Activated CD4-positive, alpha-beta T cell treated with anti-CD3 and anti-CD28 coated beads, Interleukin-2, amount 50 U/mL, for 16 hours (primary cell): ENCODE data around the gene MYO1H.
"Not testable (repeated sequence)": the region's sequence is repeated elsewhere in the genome, so short reads cannot be mapped to it uniquely, and the experiment has no call there.

ENCODE experiments used
- DNase-seq: peaks from one replicate; pipeline ENCODE4 v3.0.0-alpha.2; 2020

The MYO1H gene

GRCh38 chr12:109352184-109352583 is 4.5 kb downstream of the MYO1H start:
- no peak for DNase-seq

- DNase-seq = no peak
These were observed 8.9 kb downstream of the MYO1H start for GRCh38 chr12:109356577-109356976.

- DNase-seq = no peak
These were observed 9.3 kb downstream of the MYO1H start for GRCh38 chr12:109357032-109357431.

- peak; percentile 90 for DNase-seq
These were observed 10.6 kb downstream of the MYO1H start for GRCh38 chr12:109358154-109358869.

DNA sequence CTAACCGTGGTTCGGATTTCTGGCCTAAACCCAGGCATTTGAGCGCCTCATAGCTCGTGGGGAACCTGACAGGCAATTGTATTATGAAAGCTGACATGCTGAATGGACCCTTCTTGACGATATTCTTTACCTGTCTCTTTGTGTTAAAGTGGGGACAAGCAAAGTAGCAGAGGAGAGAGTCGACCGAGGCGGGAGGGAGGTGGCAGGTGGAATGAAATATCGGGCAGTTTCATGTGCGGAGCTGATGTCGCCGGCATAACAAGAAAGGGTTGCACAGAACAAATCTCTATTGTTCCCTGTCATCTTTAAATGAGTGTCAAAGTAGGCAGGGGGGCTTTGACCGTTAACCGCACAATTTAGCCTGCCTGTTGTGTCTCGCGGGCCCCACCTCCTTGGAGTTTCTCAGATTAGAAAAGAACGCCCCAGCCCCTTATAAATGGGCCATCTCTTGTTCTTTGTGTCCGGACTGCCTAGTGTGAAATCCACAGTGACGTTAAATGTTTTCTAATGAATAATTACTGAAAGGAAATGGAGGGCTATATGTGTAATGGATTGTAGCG is 11.5 kb downstream of the MYO1H start:
- DNase-seq = no peak

- no peak for DNase-seq
These were observed 22.1 kb downstream of the MYO1H start for GRCh38 chr12:109369831-109370230.

DNA sequence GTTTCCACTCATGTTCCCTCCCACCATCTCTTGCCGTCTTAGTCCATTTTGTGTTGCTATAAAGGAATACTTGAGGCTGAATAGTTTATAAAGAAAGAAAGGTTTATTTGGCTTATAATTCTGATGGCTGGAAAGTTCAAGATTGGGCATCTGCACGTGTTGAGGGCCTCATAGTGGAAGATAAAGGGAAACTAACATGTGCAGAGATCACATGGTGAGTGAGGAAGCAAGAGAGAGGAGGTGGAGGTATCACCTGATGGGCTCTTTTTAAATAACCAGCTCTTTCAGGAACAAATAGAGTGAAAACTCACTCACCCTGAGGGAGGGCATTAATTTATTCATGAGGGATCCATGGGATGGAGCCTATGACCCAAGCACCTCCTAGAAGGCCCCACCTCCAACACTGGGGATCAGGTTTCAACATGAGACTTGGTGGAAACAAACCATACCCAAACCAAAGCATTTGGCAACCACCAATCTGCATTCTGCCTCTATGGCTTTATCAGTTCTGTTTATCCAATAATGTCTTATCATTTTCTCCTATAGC is 29.5 kb downstream of the MYO1H start:
- no peak for DNase-seq

- no peak for DNase-seq
These were observed 30.9 kb downstream of the MYO1H start for GRCh38 chr12:109378569-109378968.

GRCh38 chr12:109382031-109382430 is 34.3 kb downstream of the MYO1H start:
- no peak for DNase-seq

- no peak for DNase-seq
These were observed 35.5 kb downstream of the MYO1H start for GRCh38 chr12:109383240-109383639.

DNA sequence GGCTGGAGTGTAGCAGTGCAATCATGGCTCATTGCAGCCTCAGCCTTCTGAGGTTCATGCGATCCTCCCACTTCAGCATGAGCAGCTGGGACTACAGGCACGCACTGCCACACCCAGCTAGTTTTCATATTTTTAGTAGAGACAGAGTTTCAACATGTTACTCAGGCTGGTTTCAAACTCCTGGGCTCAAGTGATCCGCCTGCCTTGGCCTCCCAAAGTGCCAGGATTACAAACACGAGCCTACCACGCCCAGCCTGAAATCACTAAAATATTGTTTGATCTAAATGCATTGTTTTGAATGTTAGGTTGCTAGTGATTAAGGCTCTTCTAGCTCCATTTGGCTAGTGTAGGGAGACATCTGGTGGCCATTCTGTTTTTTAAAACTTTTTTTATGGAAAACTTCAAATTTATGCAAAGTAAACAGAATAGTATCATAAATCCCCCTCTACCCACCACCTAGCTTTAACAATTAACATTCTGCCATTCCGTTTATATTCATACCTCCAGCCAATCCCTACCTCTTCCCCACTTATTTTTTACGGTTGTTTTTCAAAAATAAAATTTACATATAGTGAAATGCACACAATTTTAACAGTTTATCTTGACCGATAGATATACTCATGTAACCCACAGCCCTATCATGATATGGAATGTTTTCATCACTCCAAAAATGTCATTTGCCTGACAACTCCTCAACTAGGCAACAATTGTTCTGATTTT is 37.8 kb downstream of the MYO1H start:
- DNase-seq = peak; percentile 49

DNA sequence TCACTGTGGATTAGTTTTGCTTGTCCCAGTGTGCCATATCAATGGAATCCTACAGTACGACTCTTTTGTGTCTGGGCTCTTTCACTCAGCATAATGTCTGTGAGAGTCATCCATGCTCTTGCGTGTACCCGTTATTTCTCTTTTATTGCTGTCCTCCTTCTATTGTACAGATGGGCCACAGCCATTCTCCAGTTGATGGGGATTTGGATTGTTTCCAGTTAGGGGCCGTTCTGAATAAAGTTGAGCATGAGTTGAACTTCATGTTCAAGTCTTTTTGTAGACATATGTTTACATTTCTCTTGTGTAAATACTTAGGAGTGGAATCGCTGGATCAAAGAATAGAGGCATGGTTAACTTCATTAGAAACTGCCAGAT is 38.3 kb downstream of the MYO1H start:
- no peak for DNase-seq

DNA sequence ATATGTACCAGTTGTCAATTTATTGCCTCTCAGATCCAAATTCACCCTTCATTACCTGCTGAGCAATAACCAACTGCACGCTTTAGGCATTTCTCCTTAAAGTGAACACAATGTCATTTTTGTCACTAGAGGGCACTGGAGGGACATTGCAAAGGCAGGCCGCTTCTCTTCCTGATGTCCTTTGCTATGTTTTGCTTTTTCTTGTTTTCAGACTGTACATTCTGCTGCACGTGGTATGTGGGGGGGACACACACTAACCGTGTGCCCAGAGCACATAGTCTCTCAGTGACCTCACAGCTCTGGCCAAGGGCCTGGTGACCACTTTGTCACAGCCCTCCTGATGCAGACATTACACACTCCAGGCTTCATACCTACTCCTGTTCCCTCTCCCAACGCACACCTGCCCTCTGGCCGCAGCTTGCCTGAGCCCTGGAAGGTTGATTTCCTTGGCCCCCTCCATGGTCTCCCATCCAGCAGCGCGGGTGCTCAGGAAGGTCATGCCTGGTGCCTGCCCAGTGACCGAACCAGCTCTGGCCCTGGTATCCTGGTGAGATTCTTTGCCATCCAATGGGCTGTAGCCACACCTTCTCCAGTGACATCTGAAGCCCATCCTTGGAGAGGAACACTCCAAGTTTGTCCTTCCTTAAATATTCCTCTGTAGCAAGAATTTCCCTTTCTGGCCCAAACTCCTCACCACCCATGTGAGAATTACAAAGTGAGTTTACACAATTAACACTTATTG is 39.9 kb downstream of the MYO1H start:
- DNase-seq = peak; percentile 34

- DNase-seq = no peak
These were observed 40.5 kb downstream of the MYO1H start for GRCh38 chr12:109388167-109388563.

GRCh38 chr12:109389146-109389545 is 41.4 kb downstream of the MYO1H start:
- peak; percentile 6 for DNase-seq

- peak; percentile 64 for DNase-seq
These were observed 46.0 kb downstream of the MYO1H start for GRCh38 chr12:109393437-109394345.

GRCh38 chr12:109394891-109395290 is 47.2 kb downstream of the MYO1H start:
- no peak for DNase-seq

GRCh38 chr12:109404841-109405240 is 57.1 kb downstream of the MYO1H start:
- not testable (repeated sequence) for DNase-seq

DNA sequence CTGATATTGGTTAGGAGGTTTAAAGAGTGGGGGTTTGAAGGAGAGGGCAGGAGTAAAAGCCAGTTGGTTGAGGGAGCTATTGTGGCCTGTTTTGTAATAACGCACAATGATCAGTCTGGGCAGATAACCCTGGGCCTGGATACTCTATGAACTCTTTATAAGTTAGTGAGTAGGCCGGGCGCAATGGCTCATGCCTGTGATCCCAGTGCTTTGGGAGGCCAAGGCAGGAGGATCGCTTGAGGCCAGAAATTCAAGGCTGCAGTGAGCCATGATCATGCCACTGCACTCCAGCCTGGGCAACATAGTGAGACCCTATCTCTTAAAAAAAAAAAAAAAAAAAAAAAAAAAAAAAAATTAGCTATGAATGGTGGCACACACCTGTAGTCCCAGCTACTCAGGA is 58.4 kb downstream of the MYO1H start:
- not testable (repeated sequence) for DNase-seq

DNA sequence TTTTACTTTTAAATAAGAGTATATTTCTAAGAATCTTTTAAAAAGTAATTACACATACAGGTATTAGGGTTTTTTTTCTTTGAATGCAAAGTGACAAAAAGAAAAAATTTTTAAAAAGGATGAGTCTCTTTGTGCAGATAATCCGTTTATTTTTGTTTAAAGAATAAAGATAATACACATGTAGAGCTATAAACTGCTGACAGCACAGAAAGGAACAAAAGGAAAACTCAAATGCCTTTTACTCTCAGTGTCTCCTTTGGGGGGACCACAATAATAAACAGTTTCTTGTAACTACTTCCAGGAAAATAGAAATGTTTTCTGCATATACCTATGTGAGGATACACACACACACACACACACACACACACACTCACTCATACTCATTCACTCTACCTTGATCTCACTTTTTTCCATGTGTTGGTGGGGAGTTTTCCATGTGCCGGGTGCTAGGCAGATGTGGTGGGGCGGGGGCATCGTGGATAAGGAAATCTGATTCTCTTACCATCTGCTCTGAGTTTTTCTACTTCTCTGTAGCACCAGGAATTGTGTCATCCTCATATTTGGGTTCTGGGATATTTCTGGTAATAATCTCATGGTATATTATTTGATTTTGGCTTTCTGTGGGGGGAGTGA is 71.3 kb downstream of the MYO1H start:
- no peak for DNase-seq

DNA sequence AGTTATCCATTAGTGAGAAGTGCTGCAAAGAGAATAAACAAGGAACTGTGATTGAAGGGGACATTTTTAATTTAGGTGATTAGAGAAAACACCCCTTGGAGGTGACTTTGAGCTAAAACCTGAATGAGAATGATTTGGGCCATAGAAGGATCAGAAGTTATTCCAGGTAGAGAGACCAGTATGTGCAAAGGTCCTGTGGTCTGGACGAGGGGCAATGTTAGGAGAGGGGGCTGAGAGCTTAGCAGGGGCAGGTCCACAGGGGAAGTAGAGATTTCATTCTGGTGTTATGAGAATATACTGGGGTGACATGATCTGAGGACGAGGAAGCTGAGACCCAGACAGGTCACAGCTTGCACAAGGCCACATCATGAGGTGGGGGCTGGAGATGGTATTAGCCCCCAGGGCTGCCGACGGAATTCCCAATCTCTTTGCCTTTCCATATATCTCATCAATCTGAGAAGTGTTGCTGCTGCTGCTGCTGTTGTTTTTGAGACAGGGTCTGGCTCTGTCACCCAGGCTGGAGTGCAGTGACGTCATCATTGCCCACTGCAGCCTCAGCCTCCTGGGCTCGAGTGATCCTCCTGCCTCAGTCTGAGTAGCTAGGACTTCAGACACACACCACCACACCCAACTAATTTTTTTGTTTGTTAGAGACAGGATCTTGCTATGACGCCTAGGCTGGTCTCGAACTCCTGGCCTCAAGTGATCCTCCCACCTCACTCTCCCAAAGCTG is 73.8 kb downstream of the MYO1H start:
- DNase-seq = no peak
